DOHH2 (cell line): ENCODE measurements around the gene LSM3.

Experiments
- H3F3A ChIP-seq: fragments of 200-600 bp; sonication (generic), shearing (Covaris generic); 2 replicates; pipeline ENCODE4 v1.6.0; 2016; ENCODE audit warnings: antibody characterized with exemption, mild to moderate bottlenecking; ENCODE audit not compliant: control insufficient read depth, insufficient read depth
- H3K27ac ChIP-seq: fragments of 200-600 bp; sonication (generic); 2 replicates; pipeline ENCODE4 v1.5.1; 2014; ENCODE audit warnings: low read depth, mild to moderate bottlenecking, low read length, moderate library complexity
- H3K27me3 ChIP-seq: fragments of 200-600 bp; sonication (generic); 2 replicates; pipeline ENCODE4 v1.6.1; 2014; ENCODE audit warnings: mild to moderate bottlenecking, low read length, mixed read lengths; ENCODE audit not compliant: control insufficient read depth
- H3K36me3 ChIP-seq: fragments of 200-600 bp; sonication (generic); 2 replicates; pipeline ENCODE4 v1.6.1; 2014; ENCODE audit warnings: mild to moderate bottlenecking, low read length, moderate library complexity, mixed read lengths; ENCODE audit not compliant: control insufficient read depth
- H3K4me1 ChIP-seq: fragments of 200-600 bp; sonication (generic); 2 replicates; pipeline ENCODE4 v1.6.1; 2014; ENCODE audit warnings: mild to moderate bottlenecking, low read length, mixed read lengths; ENCODE audit not compliant: control insufficient read depth
- H3K4me2 ChIP-seq: fragments of 200-600 bp; sonication (generic); 2 replicates; pipeline ENCODE4 v1.6.0; 2014; ENCODE audit warnings: mild to moderate bottlenecking, low read length, moderate library complexity
- H3K4me3 ChIP-seq: fragments of 200-600 bp; sonication (generic); 2 replicates; pipeline ENCODE4 v1.5.1; 2014; ENCODE audit warnings: mild to moderate bottlenecking, low read length, mixed read lengths
- H3K79me2 ChIP-seq: fragments of 200-600 bp; sonication (generic); 2 replicates; pipeline ENCODE4 v1.6.1; 2014; ENCODE audit warnings: mild to moderate bottlenecking, low read length, mixed read lengths; ENCODE audit not compliant: control insufficient read depth
- H3K9me2 ChIP-seq: fragments of 200-600 bp; sonication (generic); replicated peaks from 2 replicates; pipeline ENCODE4 v1.6.1; 2014; ENCODE audit warnings: mild to moderate bottlenecking, low read length, mixed read lengths; ENCODE audit not compliant: control insufficient read depth
- H3K9me3 ChIP-seq: fragments of 200-600 bp; sonication (generic); 2 replicates; pipeline ENCODE4 v1.6.1; 2014; ENCODE audit warnings: antibody characterized with exemption, low read length, mixed read lengths; ENCODE audit not compliant: control insufficient read depth, insufficient read depth
- H4K20me1 ChIP-seq: fragments of 200-600 bp; sonication (generic); 2 replicates; pipeline ENCODE4 v1.6.0; 2014; ENCODE audit warnings: low read depth, mild to moderate bottlenecking, antibody characterized with exemption, low read length, moderate library complexity; ENCODE audit not compliant: control insufficient read depth, insufficient read depth
- CTCF ChIP-seq: fragments of 200-600 bp; sonication (generic); IDR thresholded peaks from one replicate; pipeline ENCODE4 v1.5.1; 2014; ENCODE audit warnings: antibody characterized with exemption, mild to moderate bottlenecking, low read depth, low read length; ENCODE audit not compliant: poor library complexity, severe bottlenecking
- EZH2phosphoT487 ChIP-seq: fragments of 200-600 bp; sonication (generic); IDR thresholded peaks from 2 replicates; pipeline ENCODE4 v1.6.1; 2017; ENCODE audit warnings: borderline replicate concordance, mild to moderate bottlenecking, antibody characterized with exemption, low read length, moderate library complexity, mixed read lengths

LSM3 gene

GRCh38 chr3:14236902-14237301 lies 58.3 kb downstream of the LSM3 start:
- H3K4me2 ChIP-seq, result no peak overlapping the region
- H3K9me3 ChIP-seq, result peaks cover 13% of the 10 kb centered on the region
- no peaks in the 10 kb centered on the region for H3K79me2 ChIP-seq
- peaks cover 23% of the 10 kb centered on the region for H3K4me1 ChIP-seq
- no peaks in the 10 kb centered on the region for H3K9me2 ChIP-seq
- H4K20me1 ChIP-seq, result no peaks in the 10 kb centered on the region
- H3F3A ChIP-seq, result peaks cover 3% of the 10 kb centered on the region; the same call in 1 of the 2 replicates
- no peaks in the 10 kb centered on the region for H3K27me3 ChIP-seq
- no peak overlapping the region for H3K4me3 ChIP-seq
- no peak for TF ChIP-seq CTCF
- TF ChIP-seq EZH2phosphoT487, result no peak
- no peaks in the 10 kb centered on the region for H3K36me3 ChIP-seq
- H3K27ac ChIP-seq, result no peak overlapping the region

- Histone ChIP-seq H4K20me1 (no peaks in the 10 kb centered on the region), H3K27ac (no peak overlapping the region), H3K79me2 (no peaks in the 10 kb centered on the region), H3K4me3 (no peak overlapping the region), H3K9me2 (no peaks in the 10 kb centered on the region), H3K4me1 (peaks cover 17% of the 10 kb centered on the region), H3K4me2 (no peak overlapping the region), H3K27me3 (no peaks in the 10 kb centered on the region), H3F3A (no peaks in the 10 kb centered on the region), H3K9me3 (peaks cover 13% of the 10 kb centered on the region), H3K36me3 (no peaks in the 10 kb centered on the region)
- TF ChIP-seq EZH2phosphoT487 (no peak), CTCF (no peak)
Measured at GRCh38 chr3:14237457-14237856, 58.8 kb downstream of the LSM3 start.

- Histone ChIP-seq H3K9me3 (peaks cover 12% of the 10 kb centered on the region), H3K9me2 (no peaks in the 10 kb centered on the region), H3K27me3 (no peaks in the 10 kb centered on the region), H3K27ac (no peak overlapping the region), H3K4me2 (no peak overlapping the region), H3K36me3 (no peaks in the 10 kb centered on the region), H4K20me1 (no peaks in the 10 kb centered on the region), H3K4me1 (peaks cover 11% of the 10 kb centered on the region), H3K79me2 (no peaks in the 10 kb centered on the region), H3F3A (no peaks in the 10 kb centered on the region), H3K4me3 (no peak overlapping the region)
- TF ChIP-seq EZH2phosphoT487 (no peak), CTCF (no peak)
Measured at GRCh38 chr3:14238356-14238755, 59.7 kb downstream of the LSM3 start.

- Histone ChIP-seq H3K4me2 (no peak overlapping the region), H3K9me3 (peaks cover 7% of the 10 kb centered on the region), H3K9me2 (no peaks in the 10 kb centered on the region), H3F3A (no peaks in the 10 kb centered on the region), H3K36me3 (no peaks in the 10 kb centered on the region), H3K27me3 (no peaks in the 10 kb centered on the region), H3K27ac (no peak overlapping the region), H3K79me2 (no peaks in the 10 kb centered on the region), H3K4me3 (no peak overlapping the region), H3K4me1 (peaks cover 11% of the 10 kb centered on the region), H4K20me1 (no peaks in the 10 kb centered on the region)
- no peak for TF ChIP-seq CTCF
Measured at GRCh38 chr3:14238930-14239329, 60.3 kb downstream of the LSM3 start.
